GM18507 (cell line): ENCODE data around the gene SMR3A.
A peak's percentile ranks its signal among the peaks of the same experiment; 100 is the strongest.

Experiments
- DNase-seq: peaks from one replicate; pipeline ENCODE4 v3.0.0; 2011; ENCODE audit warnings: low read depth; ENCODE audit not compliant: insufficient read length; ENCODE audit errors: extremely low spot score
- FAIRE-seq: peaks from 2 replicates; lab custom pipeline; 2011; peaks lifted over from hg19 to GRCh38; lab: Jason Lieb, UNC

The SMR3A gene

GRCh38 chr4:70360460-70360859, at the start of gene SMR3A:
SMR3A (plus strand) TSS chr4:70360760; CDS start chr4:70362116, 1,356 bp downstream.
- DNase-seq (no peak), FAIRE-seq (no peak)

- DNase-seq, result no peak
- no peak for FAIRE-seq
Observed at GRCh38 chr4:70313736-70314135, 46.8 kb upstream of the SMR3A start.

- FAIRE-seq (peak; percentile 18), DNase-seq (no peak)
Observed at GRCh38 chr4:70315928-70316327, 44.6 kb upstream of the SMR3A start.

GRCh38 chr4:70326052-70326451, 34.5 kb upstream of the SMR3A start:
- DNase-seq, result no peak
- FAIRE-seq, result no peak

GRCh38 chr4:70334681-70335080, 25.9 kb upstream of the SMR3A start, which contains the start of gene CABS1:
CABS1 (plus strand) TSS chr4:70334981; CDS start chr4:70335040, 59 bp downstream.
- FAIRE-seq (no peak), DNase-seq (no peak)

- DNase-seq (no peak), FAIRE-seq (no peak)
Observed at GRCh38 chr4:70336043-70336442, 24.5 kb upstream of the SMR3A start.

- FAIRE-seq (no peak), DNase-seq (no peak)
Observed at GRCh38 chr4:70337886-70338420, 22.6 kb upstream of the SMR3A start.

- no peak for DNase-seq
- no peak for FAIRE-seq
Observed at GRCh38 chr4:70356185-70356584, 4.4 kb upstream of the SMR3A start.

- FAIRE-seq, result no peak
- no peak for DNase-seq
Observed at GRCh38 chr4:70359115-70359661, 1.4 kb upstream of the SMR3A start.

- FAIRE-seq (no peak), DNase-seq (no peak)
Observed at GRCh38 chr4:70364002-70364401, 3.4 kb downstream of the SMR3A start.

- no peak for DNase-seq
- no peak for FAIRE-seq
Observed at GRCh38 chr4:70365479-70365878, 4.9 kb downstream of the SMR3A start.

- no peak for DNase-seq
- no peak for FAIRE-seq
Observed at GRCh38 chr4:70367813-70368212, 7.3 kb downstream of the SMR3A start.

- DNase-seq, result no peak
- FAIRE-seq, result no peak
Observed at GRCh38 chr4:70371987-70372386, 11.4 kb downstream of the SMR3A start.

- DNase-seq, result no peak
- FAIRE-seq, result no peak
Observed at GRCh38 chr4:70372760-70373159, 12.2 kb downstream of the SMR3A start.

GRCh38 chr4:70380578-70380977, 20.0 kb downstream of the SMR3A start:
- FAIRE-seq (no peak), DNase-seq (no peak)

GRCh38 chr4:70382691-70383181, 22.2 kb downstream of the SMR3A start, which contains the start of gene SMR3B:
SMR3B (plus strand) TSS chr4:70383131; CDS start chr4:70384511, 1,380 bp downstream.
- no peak for DNase-seq
- FAIRE-seq, result no peak

GRCh38 chr4:70392057-70392776, 31.7 kb downstream of the SMR3A start:
- FAIRE-seq (peak; percentile 91), DNase-seq (no peak)

GRCh38 chr4:70397580-70397979, 37.0 kb downstream of the SMR3A start, which contains the start of gene OPRPN:
OPRPN (plus strand) TSS chr4:70397940; CDS start chr4:70399286, 1,346 bp downstream.
- FAIRE-seq (no peak), DNase-seq (no peak)

GRCh38 chr4:70399319-70399718, 38.8 kb downstream of the SMR3A start:
- DNase-seq, result no peak
- FAIRE-seq, result peak; percentile 48

GRCh38 chr4:70402762-70403161, 42.2 kb downstream of the SMR3A start:
- no peak for DNase-seq
- no peak for FAIRE-seq

GRCh38 chr4:70405765-70406164, 45.2 kb downstream of the SMR3A start:
- peak; percentile 5 for FAIRE-seq

More at GRCh38 chr4:70405765-70406164, 45.2 kb downstream of the SMR3A start:
- no peak for DNase-seq
